ENCODE measurements around the gene MGAT4A.
"Not testable (repeated sequence)": the region's sequence is repeated elsewhere in the genome, so short reads cannot be mapped to it uniquely, and the experiment has no call there.

The MGAT4A gene

DNA sequence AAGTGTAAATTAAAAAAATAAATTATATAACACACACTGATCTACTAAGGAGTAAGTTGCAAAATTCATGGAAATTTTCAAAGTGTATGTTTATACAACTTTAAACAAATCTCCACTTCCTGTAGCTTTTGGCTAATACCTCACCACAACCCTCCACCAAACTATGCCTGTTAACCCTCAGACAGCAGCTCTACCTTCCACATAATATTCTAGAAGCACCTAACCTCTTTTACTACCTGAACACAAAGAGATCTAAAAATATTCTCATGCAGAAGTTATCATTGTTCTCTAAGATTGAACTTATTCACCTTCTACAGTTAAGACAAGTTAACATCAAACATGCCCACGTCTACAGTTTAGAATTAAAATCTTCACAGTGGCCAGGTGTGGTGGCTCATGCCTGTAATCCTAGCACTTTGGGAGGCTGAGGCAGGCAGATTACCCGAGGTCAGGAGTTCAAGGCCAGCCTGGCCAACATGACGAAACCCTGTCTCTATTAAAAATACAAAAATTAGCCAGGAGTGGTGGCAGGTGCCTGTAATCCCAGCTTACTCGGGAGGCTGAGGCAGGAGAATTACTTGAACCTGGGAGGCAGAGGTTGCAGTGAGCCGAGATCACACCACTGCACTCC, 2.7 kb downstream of the MGAT4A start:
- not testable (repeated sequence) for DNase-seq

DNA sequence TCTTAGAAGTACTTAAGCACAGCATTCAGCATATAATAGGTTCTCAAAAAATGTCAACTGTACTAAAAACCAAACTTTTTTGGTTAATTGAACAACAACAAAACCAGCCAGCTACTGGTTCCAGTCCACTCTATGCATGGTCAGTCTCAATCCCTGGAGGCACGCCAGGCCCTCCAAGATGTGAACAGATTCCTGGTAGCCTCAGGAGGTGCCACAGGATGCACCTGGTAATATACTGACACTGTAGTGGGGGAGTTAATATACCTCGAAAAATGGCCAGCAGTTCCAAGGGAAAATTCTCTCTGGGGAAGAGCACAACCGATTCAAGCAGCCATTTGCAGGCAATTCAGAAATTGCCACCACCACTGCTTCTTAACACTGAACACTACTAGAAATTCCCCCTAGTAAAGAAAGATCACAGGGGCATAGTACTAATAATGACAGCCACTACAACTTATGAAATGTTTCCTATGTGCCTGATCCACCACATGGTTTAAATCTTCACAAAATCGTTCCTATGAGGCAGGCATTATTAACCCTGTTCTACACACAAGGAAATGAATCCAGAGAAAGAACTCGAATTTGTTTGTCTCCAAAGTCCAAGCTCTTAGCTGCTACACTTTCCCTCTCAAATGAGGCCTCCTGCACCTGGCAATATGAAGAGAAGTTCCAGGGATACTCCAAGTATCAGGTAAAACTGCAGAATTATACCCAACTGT, 3.4 kb downstream of the MGAT4A start:
- no peak for DNase-seq

GRCh38 chr2:98726735-98727368, 4.1 kb downstream of the MGAT4A start:
- DNase-seq, result no peak

DNA sequence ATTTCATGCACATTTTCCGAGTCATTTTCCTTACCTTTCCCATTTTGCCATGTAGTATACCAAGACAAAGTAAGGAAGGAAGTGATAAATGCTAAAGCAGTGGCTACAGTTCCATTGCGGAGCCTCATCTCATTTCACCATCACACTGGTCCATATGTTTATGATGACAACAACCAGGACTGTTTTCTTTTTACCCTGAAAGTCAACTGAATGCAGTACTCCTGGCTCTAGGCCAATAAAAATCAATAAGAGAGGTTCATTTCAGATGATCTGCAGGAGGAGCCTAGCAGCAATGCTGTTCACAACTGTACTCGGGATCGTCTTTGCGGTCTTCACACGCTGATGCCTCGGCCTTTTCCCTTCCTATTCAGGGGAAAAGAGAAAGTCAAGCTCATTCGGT, 4.7 kb downstream of the MGAT4A start:
- DNase-seq, result no peak

DNA sequence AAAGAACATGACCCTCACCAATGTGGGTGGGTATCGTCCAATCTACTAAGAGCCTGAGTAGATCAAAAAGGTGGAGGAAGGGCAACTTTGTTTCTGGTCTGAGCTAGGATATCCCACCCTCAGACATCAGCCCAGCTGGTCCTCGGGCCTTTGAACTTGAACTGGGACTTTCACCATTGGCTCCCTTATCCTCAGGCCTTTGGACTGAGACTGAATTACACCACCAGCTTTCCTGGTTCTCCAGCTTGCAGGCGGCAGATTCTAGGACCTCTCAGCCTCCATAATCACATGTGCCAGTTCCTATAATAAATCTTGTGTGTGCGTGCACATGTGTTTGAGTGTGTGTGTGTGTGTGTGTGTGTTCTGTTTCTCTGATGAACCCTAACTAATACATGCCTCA, 10.6 kb downstream of the MGAT4A start:
- no peak for DNase-seq

DNA sequence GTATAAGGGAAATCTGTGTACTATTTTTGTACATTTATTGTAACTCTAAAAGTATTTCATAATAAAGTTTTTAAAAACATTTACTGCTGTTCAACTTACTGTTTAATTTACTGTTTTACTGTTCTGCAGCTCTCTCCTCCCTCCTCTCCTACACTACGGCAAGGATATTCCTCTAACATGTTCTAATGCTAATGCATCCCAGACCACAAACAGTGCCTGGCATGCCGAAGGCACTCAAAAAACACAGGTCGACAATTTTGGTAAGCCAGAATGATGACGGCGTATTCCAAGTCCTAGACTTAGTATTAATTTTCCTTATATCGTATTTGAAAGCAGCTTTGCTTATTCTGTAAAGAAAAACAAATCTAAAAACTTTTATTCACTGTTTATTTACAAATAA, 13.3 kb downstream of the MGAT4A start:
- no peak for DNase-seq

DNA sequence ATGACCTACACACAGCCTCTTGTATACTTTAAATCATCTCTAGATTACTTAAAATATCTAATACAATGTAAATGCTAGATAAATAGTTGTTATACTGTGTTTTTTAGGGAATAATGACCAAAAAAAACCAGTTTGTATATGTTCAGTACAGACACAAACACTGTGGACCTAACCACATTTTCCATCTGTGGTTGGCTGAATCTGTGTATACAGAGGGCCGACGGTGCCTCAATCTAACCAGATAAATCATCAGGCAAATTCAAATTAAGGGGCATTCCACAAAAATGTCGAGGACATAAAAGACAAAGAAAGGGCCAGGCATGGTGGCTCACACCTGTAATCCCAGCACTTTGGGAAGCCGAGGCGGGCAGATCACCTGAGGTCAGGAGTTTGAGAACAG, 14.1 kb downstream of the MGAT4A start:
- DNase-seq, result no peak

GRCh38 chr2:98715812-98716451, 15.0 kb downstream of the MGAT4A start:
- DNase-seq, result no peak

DNA sequence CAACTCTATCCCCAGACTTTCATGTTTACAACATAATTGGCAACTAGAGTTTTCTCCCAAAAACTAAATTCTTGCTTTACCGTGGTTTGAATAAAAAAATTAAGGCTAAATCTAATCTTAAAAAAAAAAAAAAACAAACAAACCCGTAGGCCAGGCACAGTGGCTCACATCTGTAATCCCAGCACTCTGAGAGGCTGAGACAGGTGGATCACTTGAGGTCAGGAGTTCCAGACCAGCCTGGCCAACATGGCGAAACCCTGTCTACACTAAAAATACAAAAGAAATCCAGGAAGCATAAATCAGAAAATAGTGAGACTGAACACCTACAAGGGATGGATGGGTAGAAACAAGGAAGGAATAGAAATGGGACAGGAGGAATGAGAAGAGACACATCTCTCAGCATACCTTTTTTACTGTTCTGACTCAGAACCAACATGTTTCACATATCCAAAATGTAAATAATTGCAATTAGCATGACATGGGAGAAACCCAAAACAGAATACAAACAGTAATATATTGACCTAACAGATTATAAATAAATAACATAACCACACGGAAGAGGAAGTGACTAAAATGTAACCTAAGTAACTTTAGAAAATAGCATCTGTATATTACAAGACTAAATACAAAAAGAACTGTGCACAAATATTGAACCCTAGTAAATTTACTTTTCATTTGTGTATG, 17.5 kb downstream of the MGAT4A start:
- DNase-seq, result no peak

GRCh38 chr2:98712145-98712544, 18.8 kb downstream of the MGAT4A start:
- no peak for DNase-seq

- DNase-seq, result no peak
These were observed 19.4 kb downstream of the MGAT4A start for GRCh38 chr2:98711506-98711905.

DNA sequence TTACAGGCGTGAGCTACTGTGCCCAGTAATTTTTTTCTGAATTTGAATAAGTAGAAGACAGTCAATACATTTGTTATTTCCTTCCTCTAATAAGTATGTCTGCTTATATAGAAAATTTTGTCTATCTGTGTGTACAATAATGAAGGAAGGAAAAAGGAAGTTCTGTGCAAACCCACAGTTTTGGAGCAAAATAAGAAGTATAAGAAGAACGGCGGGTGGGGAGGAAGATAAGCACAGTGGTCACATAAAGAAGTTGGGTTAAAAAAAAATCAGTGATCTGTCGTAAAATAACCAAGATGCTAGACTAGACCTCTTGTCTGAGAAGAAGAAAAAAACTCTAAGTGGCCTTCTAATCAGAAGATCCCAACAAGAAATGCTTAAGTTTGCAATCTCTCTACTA, 20.2 kb downstream of the MGAT4A start:
- DNase-seq, result no peak

DNA sequence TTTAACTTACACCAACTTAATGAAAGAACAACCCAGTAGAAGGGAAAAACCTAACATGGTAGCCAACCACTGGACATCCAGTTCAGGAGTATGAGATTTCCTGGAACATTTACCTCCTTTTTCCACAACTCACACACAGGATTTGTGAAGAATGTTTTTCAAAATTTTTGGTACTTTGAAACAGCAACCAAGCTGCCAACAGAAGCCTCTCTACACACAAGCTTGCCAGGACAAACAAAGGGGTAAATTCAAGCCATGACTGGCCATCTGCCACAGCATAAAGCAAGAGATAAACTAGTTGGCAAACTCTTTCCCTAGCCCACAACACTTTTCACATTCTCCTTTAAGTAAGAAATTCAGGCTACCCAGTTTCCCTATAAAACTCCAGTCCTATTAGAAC, 21.4 kb downstream of the MGAT4A start:
- no peak for DNase-seq

DNA sequence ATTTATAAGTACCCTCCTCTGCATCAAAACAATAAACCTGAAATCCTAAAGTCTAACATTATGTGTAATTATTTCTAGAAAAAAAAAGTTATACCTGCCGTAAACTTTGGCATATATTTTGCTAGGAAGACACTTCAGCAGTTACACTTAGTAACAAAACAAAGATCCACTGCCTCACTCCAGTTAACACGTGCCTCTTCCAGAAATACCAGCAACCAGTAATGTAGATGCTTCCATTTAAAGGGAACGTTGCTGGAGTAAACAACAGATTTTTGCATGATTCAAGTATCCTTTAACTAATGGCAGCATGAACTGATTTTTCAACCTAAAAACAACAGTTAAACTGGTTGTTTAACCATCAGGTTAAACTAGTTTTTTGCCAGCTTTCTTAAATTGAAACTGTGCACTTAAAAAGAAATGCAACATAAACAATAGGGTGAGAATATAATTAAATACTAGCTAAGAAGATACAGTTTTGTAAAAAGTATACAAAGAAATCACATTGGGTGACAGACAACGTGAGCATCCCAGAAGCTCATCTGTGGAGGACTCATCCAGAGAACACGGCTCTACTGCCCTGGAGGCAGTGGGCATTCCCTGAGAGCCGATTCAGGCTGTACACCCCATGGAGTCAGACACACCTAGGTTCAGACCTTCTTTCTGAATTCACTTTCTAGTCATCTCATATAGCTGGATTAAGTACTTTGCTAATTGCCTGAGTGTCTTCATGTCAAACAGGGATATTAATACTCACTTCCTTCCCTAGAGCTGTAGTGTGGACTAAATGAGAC, 22.3 kb downstream of the MGAT4A start:
- DNase-seq, result no peak

DNA sequence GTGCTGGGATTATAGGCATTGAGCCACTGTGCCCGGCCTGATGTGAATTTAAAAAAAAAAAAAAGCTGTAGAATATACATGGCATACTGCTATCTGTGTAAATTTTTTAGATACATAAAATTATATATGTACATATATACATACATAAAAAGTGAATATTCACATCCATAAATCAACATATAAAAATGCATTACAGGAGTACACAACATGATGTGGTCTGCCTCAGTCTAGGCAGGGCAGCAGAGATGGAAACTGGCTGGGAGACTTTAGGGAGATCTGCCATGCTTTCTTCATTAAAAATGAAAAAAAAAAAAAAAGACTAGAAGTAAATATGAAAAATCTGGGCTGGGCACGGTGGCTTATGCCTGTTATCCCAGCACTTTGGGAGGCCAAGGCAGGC, 24.3 kb downstream of the MGAT4A start:
- DNase-seq, result no peak

DNA sequence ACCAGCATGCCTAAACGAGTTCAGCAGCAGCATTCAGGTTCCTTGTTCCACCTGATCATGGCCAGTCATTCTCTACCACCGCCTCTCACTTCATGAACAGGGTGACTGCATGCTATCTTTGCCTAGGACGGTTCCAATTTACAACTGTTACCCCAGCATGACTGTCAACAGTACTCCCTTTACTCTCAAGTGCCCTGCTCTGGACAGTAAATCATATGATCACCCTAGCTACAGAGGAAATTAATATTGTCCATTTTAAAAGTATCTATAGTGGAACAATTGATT, 25.7 kb downstream of the MGAT4A start:
- no peak for DNase-seq

DNA sequence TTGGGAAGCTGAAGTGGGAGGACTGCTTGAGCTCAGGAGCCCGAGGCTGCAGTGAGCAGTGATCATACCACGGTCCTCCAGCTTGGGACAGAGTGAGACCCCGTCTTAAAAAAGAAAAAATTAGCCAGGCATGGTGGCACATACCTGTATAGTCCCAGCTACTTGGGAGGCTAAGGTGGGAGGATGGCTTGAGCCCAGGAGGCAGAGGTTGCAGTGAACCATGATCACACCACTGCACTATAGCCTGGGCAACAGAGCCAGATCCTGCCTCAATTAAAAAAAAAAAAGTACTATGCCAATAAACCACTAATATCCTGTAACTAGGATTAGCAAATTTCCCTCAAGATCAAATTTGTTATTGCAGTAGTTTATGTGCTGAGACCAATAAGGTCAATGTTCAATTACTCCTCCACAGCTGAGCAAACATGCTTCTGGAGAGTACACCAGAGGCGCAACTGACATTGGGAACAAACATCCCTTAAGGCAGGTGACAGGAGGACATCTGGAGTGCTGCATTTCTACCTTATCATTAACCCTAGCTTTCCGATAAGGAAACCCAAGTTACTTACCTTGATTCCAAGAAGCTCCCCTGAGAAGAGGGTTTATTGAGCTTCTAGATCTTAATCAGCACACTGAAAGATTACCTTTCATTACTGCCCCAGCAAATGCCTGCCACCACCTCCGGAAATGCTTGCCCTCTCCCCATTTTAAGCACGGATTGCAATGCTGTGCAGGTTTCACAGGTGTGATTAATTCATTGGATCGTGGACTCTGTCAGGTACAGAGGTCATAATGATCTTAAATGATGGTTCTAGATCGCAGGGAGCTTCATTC, 26.2 kb downstream of the MGAT4A start:
- DNase-seq, result no peak

- DNase-seq, result no peak
These were observed 27.2 kb downstream of the MGAT4A start for GRCh38 chr2:98703738-98704137.

GRCh38 chr2:98702858-98703620, 27.9 kb downstream of the MGAT4A start:
- no peak for DNase-seq

- no peak for DNase-seq
These were observed 28.7 kb downstream of the MGAT4A start for GRCh38 chr2:98702127-98702802.
